Measurements from ENCODE around the gene AHDC1. TPM values are rescaled to one million over a fixed set of nuclear protein-coding genes. Genes with fewer than 3 reads are reported as not detected.
A peak's percentile ranks its signal among the peaks of the same experiment; 100 is the strongest.

AHDC1 gene
- total RNA-seq, 1 experiment from 2014 or later = 18.4 TPM

DNA sequence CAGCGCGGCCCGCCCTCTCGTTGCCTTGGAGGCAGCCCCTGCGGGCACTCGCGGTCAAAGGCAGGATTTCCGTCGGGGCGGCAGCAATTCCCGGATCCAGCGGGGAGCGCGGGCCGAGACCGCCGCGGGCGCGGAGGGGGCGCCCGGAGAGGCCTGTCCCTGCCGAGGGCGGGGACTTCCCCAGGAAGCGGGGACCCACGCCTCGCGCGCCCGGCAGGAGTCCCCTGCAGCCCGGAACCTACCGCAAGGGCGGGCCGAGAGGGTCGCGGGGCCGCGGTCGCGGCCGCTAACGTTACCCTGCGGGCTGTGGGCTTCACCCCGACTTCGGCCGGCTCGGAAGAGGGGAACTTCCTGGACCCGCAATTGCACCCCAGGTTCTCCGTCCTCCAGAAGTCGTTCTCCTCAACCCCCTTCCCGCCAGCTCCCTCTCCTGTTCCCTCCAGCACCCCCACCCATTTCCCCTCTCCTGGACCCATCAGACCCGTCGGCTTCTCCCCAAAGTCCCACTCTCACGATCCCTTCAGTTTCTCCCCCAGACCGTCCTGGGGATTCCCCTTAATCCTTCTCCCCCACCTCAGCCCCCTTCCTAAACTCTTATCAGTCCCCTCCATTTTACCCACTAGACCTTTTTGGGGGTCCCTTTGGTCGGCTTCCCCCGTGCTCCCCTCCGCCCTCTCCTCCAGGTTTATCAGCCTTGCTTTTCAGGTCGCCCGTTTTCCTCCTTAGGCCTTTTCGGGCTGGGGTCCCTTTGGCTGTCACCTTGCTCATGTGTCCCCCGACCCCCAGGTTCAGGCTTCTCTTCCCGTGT, 30.4 kb upstream of the AHDC1 start:
- peak overlapping the region; percentile 9 for H3K4me3 Mint-ChIP-seq (ENCODE audit: unreplicated experiment)
- ChIA-PET POLR2A (no interaction called here), CTCF (no interaction called here)
- no TSS peak for BruUV-seq (replicated peaks)
- H3K36me3 Mint-ChIP-seq (ENCODE audit: insufficient read depth, unreplicated experiment) = no peaks in the 10 kb centered on the region
- intact Hi-C loops (cut with micrococcal nuclease) = no loop called here
- H3K27ac Mint-ChIP-seq (ENCODE audit: low read depth, unreplicated experiment) = no peak overlapping the region
- DNase-seq (ENCODE audit: unreplicated experiment) = no peak
- H3K27me3 Mint-ChIP-seq (ENCODE audit: insufficient read depth, unreplicated experiment) = peaks cover 14% of the 10 kb centered on the region
- TF ChIP-seq, protein P1, sequence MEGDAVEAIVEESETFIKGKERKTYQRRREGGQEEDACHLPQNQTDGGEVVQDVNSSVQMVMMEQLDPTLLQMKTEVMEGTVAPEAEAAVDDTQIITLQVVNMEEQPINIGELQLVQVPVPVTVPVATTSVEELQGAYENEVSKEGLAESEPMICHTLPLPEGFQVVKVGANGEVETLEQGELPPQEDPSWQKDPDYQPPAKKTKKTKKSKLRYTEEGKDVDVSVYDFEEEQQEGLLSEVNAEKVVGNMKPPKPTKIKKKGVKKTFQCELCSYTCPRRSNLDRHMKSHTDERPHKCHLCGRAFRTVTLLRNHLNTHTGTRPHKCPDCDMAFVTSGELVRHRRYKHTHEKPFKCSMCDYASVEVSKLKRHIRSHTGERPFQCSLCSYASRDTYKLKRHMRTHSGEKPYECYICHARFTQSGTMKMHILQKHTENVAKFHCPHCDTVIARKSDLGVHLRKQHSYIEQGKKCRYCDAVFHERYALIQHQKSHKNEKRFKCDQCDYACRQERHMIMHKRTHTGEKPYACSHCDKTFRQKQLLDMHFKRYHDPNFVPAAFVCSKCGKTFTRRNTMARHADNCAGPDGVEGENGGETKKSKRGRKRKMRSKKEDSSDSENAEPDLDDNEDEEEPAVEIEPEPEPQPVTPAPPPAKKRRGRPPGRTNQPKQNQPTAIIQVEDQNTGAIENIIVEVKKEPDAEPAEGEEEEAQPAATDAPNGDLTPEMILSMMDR (IDR thresholded peaks at IDR 0.05; ENCODE audit: unreplicated experiment) = no peak
- H3K9me3 Mint-ChIP-seq (ENCODE audit: unreplicated experiment) = no peaks in the 10 kb centered on the region
- H3K4me1 Mint-ChIP-seq (ENCODE audit: insufficient read depth, unreplicated experiment) = no peaks in the 10 kb centered on the region

- Mint-ChIP-seq H3K4me1 (ENCODE audit: insufficient read depth, unreplicated experiment) (peaks cover 4% of the 10 kb centered on the region), H3K9me3 (ENCODE audit: unreplicated experiment) (no peaks in the 10 kb centered on the region), H3K27me3 (ENCODE audit: insufficient read depth, unreplicated experiment) (peaks cover 21% of the 10 kb centered on the region), H3K36me3 (ENCODE audit: insufficient read depth, unreplicated experiment) (no peaks in the 10 kb centered on the region), H3K4me3 (ENCODE audit: unreplicated experiment) (no peak overlapping the region), H3K27ac (ENCODE audit: low read depth, unreplicated experiment) (no peak overlapping the region)
- TF ChIP-seq, protein P1 (IDR thresholded peaks at IDR 0.05; ENCODE audit: unreplicated experiment) = no peak
- DNase-seq (ENCODE audit: unreplicated experiment) = no peak
- no TSS peak for BruUV-seq (replicated peaks)
- intact Hi-C loops (cut with micrococcal nuclease) = no loop called here
- POLR2A ChIA-PET = no interaction called here
- CTCF ChIA-PET = interaction anchor here (1.0 kb wide), 1 partner anchor 25 kb away, joined by 5 read pairs; no protein-coding TSS in a partner anchor
These were observed 29.8 kb upstream of the AHDC1 start for GRCh38 chr1:27633640-27634176.

DNA sequence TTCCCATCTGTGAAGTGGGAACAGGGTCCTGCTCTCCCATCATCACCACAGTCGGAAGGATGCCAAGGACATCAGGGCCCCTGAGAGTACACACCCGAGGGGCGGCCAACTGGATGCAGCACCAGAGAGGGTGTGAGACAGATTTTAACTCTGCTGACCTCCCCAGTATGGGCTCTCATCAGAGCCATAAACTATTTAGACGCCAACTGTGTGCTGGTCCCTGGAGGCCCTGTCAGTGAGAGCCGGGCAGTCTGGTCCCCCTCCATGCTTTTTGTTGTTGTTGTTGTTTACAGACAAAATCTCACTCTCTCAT, 29.3 kb upstream of the AHDC1 start:
- Mint-ChIP-seq H3K27me3 (ENCODE audit: insufficient read depth, unreplicated experiment) (peaks cover 25% of the 10 kb centered on the region), H3K9me3 (ENCODE audit: unreplicated experiment) (no peaks in the 10 kb centered on the region), H3K4me1 (ENCODE audit: insufficient read depth, unreplicated experiment) (peaks cover 5% of the 10 kb centered on the region), H3K4me3 (ENCODE audit: unreplicated experiment) (no peak overlapping the region), H3K27ac (ENCODE audit: low read depth, unreplicated experiment) (no peak overlapping the region), H3K36me3 (ENCODE audit: insufficient read depth, unreplicated experiment) (no peaks in the 10 kb centered on the region)
- intact Hi-C loops (cut with micrococcal nuclease) = no loop called here
- no peak for DNase-seq (ENCODE audit: unreplicated experiment)
- TF ChIP-seq, protein P1 (IDR thresholded peaks at IDR 0.05; ENCODE audit: unreplicated experiment) = no peak
- POLR2A ChIA-PET = no interaction called here
- CTCF ChIA-PET = interaction anchor here (1.0 kb wide), 1 partner anchor 25 kb away, joined by 5 read pairs; no protein-coding TSS in a partner anchor
- BruUV-seq (replicated peaks) = no TSS peak

DNA sequence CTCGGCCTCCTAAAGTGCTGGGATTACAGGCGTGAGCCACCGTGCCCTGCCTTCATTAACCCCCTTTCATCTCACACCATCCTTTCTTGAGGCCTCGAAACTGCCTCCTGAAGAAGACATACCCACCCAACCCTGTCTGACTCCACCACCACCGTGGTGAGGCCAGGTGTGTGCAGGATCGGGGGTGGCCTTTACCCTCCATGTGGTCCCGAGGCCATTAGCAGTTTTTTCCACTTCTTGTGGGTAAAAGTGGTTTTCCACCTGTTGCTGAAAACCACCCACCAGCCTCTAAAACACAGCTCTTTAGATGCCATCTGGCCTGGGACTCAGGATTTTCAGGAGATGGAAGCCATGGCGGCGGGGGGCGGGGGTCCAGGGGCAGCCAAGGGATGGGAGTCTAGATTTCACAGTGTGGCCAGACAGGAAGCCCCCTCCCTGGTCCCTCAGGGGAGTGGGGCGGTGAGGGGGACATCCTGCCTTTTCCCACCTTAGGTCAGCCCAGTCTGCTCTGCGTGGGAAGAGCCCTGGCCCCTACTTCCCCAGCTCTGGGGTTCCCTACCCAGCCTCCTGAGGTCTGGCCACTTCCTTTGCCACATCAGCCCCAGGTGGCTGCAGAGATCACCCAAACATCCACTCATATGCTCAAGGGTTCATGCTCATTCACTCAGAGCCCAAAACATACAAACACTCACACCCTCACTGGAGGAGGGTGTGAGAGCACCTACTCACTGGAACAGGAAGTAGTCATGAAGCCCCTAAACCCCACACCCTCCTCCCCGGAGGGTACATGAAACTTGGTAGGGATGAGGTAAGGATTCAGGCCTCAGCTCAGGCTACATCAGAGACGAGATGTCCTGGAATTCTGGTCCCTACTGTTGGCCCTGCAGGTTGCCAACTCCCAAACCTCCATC, 28.7 kb upstream of the AHDC1 start:
- ChIA-PET CTCF (interaction anchor here (0.6 to 1.0 kb wide), 2 partner anchors 24 to 386 kb away, joined by 3 to 5 read pairs; no protein-coding TSS in a partner anchor), POLR2A (no interaction called here)
- Mint-ChIP-seq H3K4me1 (ENCODE audit: insufficient read depth, unreplicated experiment) (peaks cover 5% of the 10 kb centered on the region), H3K9me3 (ENCODE audit: unreplicated experiment) (no peaks in the 10 kb centered on the region), H3K4me3 (ENCODE audit: unreplicated experiment) (no peak overlapping the region), H3K36me3 (ENCODE audit: insufficient read depth, unreplicated experiment) (no peaks in the 10 kb centered on the region), H3K27me3 (ENCODE audit: insufficient read depth, unreplicated experiment) (peaks cover 25% of the 10 kb centered on the region), H3K27ac (ENCODE audit: low read depth, unreplicated experiment) (no peak overlapping the region)
- no TSS peak for BruUV-seq (replicated peaks)
- intact Hi-C loops (cut with micrococcal nuclease) = no loop called here
- TF ChIP-seq, protein P1 (IDR thresholded peaks at IDR 0.05; ENCODE audit: unreplicated experiment) = no peak
- DNase-seq (ENCODE audit: unreplicated experiment) = no peak

Data from MCF 10A (cell line).